Erythroblast (primary cell): ENCODE data around the gene ARAF.
"Not testable (repeated sequence)": the region's sequence is repeated elsewhere in the genome, so short reads cannot be mapped to it uniquely, and the experiment has no call there.

Experiments
- DNase-seq, 2 experiments: peaks; one replicate each; lab custom pipeline; 2025; lab: John Stamatoyannopoulos, UW
- GATA1 ChIP-seq: IDR thresholded peaks from 2 replicates; pipeline ENCODE4 v1.6.1; 2011; ENCODE audit warnings: low read depth, mild to moderate bottlenecking, control low read depth, low read length, moderate library complexity
- POLR2A ChIP-seq: IDR thresholded peaks from 2 replicates; pipeline ENCODE4 v1.6.1; 2011; ENCODE audit warnings: mild to moderate bottlenecking, low read length

Gene ARAF

DNA sequence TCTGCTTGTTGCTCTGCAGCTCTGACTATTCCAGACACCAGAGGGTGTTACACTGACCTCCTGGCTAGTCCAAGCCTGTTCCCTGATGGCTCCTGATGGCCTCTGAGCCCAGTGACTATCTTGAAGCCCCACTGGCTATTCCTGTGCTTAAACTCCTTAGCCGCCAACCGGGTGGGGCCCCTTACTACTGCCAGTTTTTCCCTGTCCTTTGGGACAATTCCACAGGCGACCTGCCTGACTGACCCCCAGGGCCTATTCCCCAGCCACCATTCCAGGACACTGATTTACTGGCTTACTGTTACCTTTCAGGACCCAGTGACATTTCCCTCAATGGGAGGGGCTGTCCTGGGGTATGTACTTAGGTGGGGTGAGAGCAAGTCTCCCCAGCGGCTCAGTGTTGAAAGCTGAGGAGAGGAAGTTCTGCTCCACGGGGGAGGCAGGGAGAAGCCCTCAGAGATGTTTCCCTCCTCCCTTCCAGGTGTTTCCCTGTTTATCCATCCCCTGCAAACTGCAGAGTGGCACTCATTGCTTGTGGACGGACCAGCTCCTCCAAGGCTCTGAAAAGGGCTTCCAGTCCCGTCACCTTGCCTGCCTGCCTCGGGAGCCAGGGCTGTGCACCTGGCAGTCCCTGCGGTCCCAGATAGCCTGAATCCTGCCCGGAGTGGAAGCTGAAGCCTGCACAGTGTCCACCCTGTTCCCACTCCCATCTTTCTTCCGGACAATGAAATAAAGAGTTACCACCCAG, 25.2 kb downstream of the ARAF start:
- no peak for DNase-seq
- no peak for TF ChIP-seq POLR2A
- no peak for TF ChIP-seq GATA1

DNA sequence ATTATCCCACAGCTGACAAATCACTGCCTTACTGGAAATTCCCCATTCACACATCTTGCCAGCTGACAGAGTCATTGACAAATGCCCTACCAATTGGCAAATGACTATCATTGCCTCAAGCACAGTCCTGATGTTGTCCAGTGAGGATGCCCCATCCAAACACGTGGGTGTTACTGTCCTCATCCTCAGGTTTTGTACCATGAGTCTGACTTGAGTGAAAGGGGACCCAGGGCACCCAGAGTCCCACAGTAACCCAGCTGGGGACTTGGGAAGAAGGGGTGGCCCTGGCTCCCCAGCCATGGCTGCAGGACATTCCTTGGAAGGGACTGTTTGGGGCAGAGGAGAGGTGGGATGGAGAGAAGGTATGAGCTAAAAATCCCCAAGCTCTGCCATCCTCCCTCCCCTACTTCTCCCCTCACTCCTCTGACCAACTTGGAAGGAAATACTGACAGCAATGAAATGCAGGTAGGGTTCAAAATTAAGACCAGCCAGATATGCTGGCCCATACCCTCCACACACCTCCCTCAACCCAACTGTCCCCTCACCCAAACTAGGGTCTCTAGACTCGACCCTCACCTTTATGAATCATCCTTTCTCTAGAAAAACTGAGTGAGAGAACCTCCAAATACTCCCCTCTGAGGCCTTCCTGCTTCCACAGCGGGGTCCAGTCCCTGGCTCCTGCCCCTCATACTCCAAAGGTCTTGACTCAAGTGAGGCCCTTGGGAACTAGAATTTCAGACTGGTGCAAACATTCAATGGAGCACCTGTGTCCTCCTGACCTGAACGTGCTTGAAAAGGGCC, 26.3 kb downstream of the ARAF start:
- TF ChIP-seq POLR2A (peak; percentile 39), GATA1 (no peak)
- DNase-seq = no peak

DNA sequence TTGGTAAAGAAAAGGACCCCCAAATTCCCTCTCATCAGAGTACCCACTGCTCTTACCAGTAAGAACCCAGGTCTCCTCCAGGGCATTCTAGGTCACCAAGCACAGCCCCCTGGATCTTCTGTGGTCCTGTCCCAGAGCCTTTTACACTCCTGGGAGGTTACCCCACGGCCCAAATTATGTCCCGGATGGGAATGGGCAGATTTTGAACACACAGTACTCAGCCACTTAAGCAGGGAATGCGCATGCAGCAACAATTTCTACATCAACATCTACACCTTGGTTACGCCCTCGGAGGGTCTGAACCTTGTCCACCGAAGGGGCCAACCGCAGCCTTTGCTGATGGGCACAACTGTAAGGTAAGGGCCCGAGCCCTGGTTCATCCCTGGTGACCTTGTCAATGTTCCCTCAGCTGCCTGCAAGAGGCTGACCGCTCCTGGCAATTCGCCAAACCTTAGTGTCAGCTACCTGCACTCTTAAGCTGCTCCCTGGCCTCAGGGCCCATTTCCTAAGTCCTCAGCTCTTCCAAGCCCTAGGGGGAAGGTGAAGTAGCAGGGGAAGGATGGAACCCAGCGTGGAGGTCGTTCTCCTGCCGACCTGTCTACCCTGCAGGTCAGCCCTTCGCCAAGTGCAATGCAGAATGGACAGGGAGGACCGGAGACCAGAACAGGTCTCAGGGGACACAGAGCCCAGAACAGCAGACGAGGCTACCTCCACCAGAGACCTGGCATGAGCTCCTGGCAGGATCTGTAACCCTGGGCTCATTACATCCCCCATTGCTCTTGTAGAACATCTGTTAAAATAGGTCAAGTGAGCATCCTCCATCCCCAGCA, 27.1 kb downstream of the ARAF start:
- no peak for DNase-seq
- TF ChIP-seq POLR2A (no peak), GATA1 (no peak)

GRCh38 chrX:47590984-47591383, 30.0 kb downstream of the ARAF start:
- no peak for DNase-seq
- TF ChIP-seq POLR2A (no peak), GATA1 (no peak)

DNA sequence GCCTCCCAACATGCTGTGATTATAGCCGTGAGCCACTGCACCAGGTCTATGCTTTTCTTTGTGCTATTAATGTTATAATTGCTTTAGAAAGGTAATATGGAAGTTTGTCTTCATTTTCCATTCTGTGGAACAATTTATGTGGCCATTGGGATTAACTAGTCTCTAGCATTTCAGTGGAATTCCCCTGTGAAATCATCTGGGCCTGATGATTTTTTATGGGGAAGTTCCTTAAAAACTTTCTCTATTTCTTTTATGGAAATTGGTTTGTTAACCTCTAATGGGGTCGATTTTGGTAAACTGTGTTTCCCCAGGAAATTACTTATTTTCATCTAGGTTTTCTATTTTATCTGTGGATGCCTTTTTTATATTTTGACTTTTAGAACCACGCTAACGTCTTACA, 32.5 kb downstream of the ARAF start:
- DNase-seq = no peak
- TF ChIP-seq POLR2A = no peak
- no peak for TF ChIP-seq GATA1

GRCh38 chrX:47595716-47596251, 34.8 kb downstream of the ARAF start:
- no peak for DNase-seq
- TF ChIP-seq GATA1 = no peak
- no peak for TF ChIP-seq POLR2A

DNA sequence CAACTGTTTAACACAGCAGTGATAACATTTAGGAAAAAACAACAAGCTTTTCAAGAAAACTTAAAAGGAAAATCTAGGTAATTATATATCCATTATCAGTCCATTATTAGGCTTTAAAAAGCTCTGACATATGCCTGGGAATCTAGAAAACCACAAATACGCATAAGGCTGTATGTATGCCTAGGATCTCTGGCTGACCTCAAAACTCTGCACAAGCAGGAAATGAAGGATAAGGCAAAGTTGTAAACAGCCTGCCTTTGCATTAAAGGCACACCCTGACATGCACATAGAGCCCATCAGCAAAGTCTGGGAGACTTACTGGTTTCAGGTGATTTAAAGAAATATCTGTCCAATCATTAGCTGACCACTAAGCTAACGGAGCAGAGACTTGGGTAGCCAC, 35.3 kb downstream of the ARAF start:
- TF ChIP-seq POLR2A = no peak
- TF ChIP-seq GATA1 = no peak
- no peak for DNase-seq

- TF ChIP-seq GATA1 (no peak), POLR2A (no peak)
- no peak for DNase-seq
These were observed 36.2 kb downstream of the ARAF start for GRCh38 chrX:47597222-47597621.

- DNase-seq = not testable (repeated sequence)
These were observed 42.1 kb downstream of the ARAF start for GRCh38 chrX:47603125-47603524.

DNA sequence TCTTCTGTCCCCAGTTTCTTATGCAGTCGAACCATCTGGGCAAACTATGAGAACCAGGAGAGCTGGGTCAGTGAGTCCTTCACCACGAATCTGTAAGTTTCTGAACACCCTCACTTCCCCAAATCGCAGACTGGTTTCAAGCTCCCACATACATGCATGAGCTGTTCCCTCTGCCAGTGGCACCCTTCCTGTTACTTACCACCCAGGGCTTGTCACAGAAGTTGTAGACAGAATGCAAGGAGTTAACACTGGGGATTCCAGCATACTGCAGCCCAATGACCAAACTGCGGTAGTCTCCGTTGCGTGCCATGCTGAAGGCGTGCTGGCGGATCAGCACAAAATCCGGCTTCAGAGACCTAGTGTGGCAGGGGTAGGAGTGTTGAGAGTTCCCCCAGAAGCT, 44.0 kb downstream of the ARAF start:
- no peak for DNase-seq
- TF ChIP-seq GATA1 = no peak
- no peak for TF ChIP-seq POLR2A

DNA sequence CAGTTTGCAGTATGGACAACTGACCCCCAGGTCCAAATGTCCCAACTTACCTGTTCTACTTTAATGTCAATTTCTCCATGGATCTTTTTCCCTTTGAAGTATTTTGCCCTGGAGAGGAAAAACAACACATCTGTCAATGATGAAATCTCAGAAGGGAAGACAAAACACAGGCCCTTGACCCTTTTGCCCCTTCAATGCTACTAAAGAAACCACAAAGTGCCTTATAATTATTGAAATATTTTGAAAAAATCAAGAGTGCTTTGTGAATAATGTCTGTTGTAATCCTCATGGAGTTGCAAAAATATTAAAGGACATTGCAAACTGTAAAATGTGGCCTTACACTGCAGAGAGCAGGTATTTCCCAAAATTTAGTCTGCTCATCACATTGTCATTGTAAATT, 46.1 kb downstream of the ARAF start:
- DNase-seq = no peak

DNA sequence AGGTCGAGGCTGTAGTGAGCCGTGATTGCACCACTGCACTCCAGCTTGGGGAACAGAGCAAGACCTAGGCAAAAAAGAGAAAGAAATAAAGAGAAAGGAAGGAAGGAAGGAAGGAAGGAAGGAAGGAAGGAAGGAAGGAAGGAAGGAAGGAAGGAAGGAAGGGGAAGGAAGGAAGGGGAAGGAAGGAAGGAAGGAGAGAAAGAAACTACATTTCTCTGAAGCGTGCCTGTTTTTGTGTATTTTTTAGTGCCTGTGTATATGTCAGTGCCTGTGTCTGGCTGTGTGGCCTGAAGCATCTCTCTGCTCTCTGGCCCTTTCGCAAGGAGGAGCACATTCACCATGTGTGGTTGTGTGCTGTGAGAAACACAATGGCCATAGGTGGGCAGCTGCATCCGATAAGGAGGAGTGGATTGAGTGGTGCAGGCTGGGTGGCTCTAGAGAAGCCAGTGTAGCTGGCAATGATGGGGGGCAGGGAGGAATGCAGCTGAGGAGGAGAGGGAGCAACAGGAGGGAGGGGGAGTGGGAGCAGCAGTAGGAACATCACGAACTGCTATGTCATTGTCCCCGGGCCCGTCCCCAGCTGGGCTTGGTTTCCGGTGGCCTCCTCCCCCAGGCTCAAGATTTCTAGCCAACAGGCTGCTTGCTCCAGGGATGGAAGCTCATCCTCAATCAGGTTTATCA, 47.3 kb downstream of the ARAF start:
- TF ChIP-seq GATA1 (no peak), POLR2A (no peak)

More for the DNA sequence above, 46.1 kb downstream of the ARAF start:
- TF ChIP-seq POLR2A (no peak), GATA1 (no peak)

DNA sequence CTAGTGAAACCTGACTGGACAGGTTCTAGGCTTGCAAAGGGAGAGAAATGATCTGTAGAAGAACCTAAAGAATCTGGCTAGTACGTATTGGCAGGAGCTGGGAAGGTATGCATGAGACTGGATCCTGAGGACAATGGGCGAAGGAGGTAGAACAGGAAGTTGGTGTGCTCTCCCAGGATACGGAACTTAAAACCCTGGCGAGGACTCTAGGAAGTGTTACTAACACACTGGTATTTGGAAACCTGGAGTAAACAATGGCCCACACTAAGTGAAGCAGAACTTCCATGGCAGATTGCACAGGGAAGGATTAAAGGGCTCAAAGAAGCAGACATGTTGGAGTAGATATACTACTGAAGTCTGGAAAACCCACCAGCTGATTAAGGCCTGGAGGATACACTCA, 49.5 kb downstream of the ARAF start:
- no peak for DNase-seq
- TF ChIP-seq GATA1 (no peak), POLR2A (no peak)

More for the DNA sequence above, 47.3 kb downstream of the ARAF start:
- no peak for DNase-seq

DNA sequence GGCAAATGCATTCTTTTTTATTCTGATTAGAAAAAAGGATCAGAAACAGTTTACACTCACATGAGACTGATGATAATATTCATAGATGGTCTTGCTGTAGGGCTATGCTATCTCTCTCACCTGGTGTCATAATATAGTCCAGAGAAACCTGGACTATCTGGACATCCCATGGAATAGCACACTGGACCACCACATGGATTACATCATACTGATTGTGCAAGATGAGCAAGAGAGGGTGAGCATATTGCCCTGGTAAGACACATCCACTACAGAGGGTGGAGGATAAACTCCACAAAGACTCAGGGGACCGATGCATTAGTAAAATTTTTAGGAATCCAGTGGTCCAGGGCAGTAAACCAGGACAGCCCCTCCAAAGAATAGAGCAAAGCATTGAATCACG, 50.5 kb downstream of the ARAF start:
- no peak for TF ChIP-seq POLR2A
- TF ChIP-seq GATA1 = no peak
- DNase-seq = no peak

DNA sequence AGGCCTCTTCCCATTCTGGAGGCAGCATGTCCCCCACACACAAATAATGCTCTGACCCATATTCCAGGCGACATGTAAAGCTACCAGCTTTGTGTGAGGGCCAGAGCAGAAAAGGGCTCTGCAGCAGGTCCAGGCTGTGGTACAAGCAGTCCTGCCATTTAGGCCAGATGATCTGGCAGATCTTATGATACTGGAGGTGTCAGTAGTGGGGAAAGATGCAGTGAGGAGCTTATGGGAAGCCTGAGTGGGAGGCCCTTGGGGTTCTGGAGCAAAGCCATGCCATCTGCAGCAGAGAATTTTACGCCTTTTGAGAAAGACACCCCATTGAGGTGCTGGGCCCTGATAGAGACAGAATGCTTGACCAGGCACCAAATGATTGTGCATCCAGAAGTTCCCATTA, 50.9 kb downstream of the ARAF start:
- TF ChIP-seq GATA1 (no peak), POLR2A (no peak)

More for the DNA sequence above, 50.9 kb downstream of the ARAF start:
- DNase-seq = no peak
